SHP77 treated with DMSO at 0.1 percent for 48 hours (cell line): ENCODE data around the gene FGR.

Source experiments
- DNase-seq: peaks from one replicate; lab custom pipeline; 2025; lab: John Stamatoyannopoulos, UW

FGR gene

DNA sequence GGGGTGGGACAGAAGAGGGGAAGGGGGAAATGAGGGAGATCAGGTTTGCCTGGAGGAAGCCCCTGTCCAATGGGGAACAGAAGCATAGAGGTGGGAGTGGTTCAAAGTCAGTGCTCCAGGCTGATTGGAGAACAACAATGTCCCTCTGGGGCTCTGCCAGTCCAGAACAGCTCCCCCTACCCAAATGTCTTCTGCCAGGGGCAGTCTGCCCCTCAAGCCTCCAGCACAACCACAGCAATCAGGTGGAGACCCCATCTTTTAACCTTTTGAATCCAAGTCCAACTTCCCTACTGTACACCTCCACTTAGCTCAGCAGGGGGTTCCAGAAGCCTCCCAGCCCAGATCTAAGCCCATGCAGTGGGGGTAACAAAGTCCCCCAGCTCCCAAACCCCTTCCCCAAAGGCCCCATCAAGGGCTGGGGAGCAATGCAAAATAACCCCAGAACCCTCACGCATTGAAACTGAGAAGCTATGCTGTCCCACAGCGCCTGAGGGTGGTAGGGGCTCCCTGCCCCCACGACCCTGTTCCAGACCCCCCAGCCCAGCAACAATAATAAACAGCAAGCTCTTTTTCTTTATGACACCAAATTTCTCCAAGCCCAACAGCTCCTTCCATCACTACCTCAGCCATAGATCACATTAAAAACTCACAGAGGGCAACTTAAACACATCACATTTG is 34.3 kb downstream of the FGR start:
- DNase-seq: no peak

DNA sequence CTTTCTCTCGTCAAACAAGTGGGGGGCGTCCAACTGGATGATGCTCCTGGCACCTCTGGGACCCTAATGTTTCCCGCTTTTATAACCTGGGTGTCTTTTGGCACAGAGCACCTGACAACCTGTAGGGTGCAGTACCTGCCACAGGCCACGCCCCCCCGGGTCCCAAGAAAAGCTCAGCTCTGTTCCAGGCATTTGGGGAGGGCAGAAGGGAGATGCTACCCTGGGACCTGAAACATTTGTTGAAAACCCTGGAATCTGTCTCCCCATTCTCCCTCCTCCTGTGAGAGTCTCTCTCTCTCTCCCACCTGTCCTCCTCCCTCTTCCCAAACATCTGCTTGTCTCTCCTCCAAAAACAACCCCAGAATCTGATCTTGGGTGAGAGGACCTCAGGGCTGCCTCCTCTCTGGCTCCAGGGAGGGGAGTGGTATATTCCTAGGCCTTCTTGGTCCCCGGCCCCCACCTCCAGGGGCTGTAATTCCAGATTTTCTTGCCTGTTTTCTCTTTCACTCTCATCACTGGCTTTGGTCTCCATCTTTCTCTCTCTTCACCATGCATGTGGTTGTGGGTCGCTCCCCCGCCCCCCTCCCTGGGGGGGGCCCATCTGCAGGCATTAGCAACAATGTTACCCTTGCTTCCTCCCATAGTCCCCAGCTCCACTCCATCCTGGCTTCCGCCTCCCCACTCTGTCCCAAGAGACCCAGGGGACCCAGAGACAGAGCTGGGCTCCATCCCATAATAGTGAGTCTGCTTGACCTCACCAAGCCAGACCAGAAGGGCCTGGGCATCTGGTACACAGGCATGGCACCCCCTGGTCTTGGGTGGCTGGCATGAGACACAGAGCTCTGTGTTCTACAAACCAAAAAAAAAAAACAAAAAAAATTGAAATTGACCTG is 35.1 kb downstream of the FGR start:
- DNase-seq: no peak

DNA sequence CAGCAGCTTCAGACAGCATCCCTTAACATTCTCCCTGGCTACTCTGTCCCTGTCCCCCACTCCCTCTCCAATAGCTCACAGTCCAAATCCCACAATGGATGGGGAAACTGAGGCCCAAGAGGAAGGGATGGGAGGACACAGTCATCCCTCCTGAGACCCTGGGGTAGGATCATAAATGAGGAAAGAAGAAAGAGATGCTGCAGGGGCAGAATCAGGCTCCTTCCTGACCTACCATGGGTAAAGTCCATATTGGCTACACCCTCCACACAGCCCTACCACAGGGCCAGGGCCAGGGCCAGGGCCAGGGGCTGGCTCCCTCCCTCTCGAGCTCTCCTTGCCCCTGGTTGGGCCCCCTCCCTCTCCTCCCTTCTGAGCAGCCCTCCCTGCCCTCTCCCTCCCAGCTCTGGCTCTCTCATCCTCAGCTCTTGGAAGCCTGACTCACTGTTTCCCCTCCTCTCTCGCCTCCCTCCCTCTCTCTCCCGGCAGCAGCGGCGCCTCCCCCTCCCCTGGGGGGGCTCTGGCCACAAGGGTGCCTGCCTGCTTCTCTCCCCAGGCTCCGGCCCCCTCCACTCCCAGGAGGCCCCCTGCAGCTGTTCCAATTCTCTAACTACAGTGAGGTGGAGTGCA is 36.0 kb downstream of the FGR start:
- DNase-seq: no peak

DNA sequence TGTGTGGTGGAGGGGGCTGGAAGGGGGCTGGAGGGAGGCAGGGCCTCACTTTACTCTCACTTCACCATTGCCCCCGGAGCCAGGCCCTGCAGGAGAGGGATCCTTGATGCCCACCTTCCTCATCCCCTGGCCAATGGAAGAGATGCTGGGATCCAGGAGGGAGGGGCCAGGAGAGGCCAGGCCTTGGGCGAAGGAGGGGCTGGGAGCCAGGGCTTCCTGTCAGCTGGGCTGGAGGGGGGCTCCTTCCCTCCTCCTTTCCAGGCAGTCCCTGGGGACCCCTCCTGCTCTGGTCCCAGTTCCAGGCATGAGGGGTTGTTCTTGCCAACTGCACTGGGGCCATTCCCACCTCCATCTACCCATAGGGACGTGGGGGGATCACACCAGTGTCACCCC is 36.7 kb downstream of the FGR start:
- DNase-seq: no peak

DNA sequence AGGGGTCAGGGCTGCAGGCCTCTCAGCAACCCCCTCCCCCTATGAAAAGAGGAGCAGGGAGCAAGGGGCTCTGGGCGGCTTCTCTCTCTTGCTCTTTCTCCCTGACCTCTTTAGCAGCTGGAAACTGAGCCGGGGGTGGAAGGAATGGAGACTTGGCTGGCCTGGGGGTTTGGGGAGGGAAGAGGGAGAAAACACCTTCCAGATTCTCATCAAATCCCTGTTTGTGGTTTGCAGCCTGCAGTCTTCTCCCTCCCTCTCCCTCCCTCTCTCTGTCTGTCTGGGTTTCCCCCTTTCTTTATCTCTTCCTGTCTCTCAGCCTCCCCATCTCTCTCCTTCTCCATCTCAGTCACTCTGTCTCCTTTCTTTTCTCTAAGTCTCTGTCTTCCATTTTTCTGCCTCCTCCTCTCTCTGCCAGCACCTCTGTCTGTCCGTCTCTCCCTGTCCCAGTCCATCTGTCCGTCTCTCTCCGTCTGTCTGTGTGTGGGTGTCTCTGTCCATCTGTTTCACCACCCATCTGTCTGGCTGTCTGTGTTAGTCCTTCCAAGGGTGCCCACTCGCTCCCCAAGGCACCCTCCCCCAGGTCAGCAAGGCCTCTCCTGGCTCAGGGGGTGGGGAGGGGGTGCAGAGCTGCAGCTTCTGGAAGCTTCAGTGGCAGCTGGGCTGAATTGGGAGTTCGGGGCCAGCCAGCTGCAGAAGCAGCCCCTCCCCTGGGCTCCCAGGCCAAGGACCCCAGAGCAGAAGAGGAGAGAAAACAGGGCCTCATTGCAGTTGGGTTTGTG is 37.3 kb downstream of the FGR start:
- DNase-seq: no peak

DNA sequence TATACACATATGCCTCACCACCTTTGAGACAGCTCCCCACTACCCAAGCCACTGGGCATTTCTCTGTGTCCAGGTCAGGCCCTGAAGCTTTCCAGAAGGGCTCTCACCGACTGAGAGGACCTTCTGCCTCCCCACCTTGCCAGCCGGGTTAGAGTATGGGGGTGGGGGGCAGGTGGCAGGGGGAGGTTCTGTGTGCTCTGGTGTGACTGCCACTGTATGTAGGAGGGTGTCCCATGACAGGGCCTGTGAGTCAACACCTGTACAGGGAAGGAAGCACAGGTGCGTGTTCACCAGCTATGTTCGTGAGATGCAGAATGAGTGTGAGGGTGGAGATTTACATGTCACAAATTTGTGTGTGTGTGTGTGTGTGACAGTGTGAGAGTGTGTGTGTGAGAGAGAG is 38.0 kb downstream of the FGR start:
- DNase-seq: no peak

DNA sequence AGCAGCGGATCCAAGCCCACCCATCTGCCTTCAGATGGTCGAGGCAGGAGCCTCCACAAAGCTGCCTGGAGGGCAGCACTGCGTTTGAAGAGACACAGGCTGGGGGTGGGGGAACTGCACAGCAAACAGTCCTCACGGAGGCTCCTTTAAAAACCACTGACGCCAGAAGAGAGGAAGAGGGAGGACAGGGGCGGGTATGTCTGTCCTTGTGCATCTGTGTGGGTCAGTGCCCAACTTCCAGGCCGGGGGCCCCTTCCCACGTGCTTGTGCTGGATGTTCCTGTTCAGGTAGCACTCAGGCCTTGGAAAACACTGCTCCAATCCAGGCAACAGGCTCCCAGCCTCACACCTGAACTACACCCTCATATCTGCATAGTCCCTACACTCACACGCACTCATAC is 38.7 kb downstream of the FGR start:
- no peak for DNase-seq

DNA sequence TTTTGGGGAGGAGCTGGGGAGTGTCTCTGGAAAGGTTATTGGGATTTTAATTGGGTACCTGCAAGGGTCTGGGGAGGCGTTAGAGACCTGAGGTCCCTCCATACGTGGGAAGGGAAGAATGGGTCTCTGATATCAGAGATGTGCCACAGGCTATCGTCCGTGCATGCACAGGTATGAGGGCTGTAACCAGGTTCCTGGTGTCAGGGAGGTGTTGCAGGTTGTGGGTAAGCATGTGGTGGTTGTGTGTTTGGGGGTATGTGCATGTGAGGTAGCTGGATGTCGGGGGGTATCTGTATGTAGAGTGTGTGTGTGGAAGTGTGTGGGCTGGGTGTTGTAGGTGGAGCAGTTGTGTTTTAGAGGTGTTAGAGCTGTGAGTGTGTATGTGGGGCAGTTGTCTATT is 39.4 kb downstream of the FGR start:
- DNase-seq: no peak

DNA sequence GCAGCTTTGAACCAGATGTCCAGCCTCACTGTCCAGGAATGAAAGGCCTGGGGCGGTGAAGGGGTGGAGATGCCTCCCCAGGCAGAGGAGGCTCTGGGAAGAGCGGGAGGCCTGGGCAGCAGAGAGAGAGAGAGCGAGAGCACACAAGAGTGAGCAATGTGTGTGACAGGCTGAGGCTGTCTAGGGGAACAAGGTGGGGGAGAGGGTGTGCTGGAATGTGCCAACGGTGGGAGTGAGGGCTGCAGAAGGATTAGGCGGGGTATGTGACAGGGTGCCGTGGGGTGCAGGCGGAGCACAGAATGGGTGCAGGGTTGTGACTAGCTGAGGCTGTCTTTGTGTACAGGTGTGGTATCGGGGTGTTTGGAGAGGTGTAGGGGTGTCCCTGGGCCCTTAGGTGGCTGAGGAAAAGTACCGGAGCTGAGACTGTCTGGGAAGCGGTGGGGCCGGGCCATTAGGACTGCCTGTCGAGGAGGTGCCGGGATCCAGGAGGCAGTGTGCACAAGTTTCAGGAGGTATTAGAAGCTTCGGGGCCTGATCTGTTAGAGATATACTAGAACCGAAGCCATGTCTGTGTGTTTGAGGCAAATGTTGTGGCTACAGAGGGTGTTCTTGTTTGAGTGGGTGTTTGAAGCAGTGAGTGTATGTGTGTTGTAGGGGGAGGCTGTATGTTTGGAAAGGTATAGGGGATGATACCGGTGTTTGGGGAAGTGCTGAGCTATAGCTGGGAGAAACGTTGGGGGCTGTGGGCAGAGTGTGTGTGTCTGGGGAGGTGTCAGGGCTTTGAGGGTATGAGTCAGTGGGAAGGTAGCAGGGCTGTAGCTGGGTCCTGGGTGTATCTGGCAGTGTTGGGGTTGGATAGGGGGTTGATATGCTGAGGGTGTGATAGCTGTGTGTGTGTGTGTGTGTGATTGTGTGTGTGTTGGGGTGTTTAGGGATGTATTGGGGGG is 40.1 kb downstream of the FGR start:
- DNase-seq: no peak

DNA sequence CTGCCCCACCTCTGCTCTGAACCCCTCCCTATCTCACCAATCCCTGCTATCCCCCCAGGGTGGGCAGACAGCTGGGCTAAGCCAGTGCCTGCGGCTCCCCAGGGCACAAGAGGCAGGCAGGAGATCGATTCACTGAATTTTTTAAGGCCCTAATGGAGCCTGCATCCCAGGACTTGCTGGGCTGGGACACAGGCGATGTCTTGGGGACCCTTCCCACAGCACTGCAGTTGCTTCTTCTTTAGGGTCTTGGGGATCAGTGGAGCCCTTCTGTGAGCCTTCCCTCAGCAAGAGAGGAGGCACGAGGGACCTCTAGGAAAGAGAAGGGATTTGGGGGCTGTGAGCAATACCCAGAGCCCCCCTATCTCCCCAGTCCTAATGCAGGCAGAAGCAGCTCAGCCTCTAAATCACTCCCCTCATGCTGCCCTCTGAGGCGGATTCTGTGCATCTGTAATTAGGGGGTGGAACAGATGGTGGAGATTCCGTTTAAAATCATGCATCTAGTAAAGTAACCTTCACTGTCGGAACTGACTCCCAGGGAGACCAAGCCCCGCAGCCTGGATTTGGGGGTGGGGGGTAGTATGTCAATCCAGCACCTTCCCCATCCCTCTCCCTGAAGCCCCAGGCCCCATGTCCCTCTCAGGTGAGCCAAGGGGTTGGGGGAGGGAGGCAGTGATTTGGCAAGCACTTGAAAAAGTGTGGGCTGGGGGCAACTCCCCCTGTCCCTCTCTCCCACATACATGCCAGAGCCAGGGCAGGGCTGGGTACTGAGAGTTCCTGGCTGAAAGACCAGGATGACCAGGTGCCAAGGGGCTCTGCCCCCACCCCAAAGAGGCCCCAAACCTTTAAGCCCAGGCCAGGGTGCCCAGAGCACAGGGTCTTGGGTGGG is 41.1 kb downstream of the FGR start:
- no peak for DNase-seq

DNA sequence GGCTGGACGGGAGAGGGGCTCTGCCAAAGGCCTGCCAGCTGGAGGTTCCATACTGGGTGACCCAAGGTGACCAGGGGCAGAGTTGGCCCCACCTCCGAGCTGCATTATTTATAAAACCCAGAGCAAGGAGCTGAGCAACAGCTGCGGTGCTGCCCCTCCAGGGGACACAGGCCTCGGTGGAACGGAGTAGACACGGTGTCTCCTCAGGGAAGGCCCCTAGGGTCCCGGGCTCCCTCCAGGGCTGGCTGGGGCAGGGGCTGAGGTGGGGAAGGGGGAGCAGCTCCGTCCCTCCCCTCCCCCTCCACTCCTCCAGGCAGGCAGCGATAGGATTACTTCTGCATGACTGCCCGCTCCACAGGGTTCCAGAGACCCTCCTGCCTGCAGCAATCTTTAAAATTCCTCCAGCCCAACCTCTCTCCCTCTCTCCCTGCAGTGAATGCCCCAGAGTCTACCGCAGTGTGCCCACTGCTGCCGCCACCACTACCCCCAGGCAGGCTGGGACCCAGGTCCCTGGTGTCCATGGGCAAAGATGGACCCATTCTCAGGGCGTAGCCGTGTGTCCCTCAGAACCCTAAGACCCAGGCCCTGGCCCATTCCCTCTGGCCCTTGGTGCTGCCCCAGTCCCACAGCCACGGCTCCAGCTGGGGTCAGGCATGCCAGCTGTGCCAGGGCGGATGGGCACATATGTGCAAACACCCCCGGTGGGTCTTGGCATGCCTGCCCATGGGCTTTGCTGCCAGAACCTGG is 41.9 kb downstream of the FGR start:
- no peak for DNase-seq

DNA sequence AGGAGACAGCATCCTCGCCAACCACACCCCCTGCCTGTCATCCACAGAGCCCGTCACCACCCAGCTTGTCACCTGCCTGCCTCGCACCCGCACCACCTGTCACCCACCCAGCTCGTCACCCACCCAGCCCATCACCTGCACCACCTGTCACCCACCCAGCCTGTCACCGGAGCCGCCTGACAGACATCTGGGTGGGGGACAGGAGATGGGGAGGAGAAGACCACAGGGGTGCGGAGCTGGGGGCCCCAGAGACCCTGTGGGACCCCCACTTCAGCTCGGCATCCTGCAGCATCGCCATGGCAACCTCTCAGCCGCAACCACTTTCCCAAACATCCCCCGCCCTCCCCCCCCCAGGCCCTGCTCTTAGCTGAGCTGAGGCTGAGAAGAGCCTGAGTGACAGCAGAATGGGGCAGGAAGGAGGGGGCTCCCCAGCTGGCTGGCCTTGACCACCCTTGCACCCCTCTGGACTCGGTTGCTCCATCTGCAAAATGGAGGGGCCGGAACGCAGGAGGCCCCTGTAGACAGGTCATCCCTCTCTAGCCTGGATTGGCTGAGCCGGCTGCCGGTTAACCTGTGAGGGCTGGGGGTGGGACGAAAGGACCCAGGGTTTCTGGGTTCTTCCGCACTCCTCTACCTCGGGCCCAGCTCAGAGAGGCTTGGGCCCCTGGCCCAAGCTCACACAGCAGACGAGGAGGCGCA is 42.6 kb downstream of the FGR start:
- DNase-seq: no peak

DNA sequence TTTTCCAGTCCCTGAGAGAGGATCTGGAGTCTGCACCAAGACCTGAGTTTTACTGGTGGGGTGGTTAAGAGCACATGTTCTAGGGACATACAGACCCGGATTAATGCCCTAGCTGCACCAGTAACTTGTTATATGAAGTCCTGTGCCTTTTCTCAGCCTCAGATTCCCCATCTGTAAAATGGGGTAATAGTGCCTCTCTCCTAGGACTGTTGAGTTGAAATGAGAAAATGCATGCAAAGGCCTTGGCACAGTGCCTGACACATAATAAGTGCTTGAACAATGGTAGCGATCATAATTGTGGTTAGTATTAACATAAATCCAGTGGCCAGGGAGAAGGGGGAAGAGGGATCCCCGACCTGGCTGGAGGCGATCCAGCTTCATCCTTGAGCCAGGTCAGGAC is 43.4 kb downstream of the FGR start:
- DNase-seq: no peak

DNA sequence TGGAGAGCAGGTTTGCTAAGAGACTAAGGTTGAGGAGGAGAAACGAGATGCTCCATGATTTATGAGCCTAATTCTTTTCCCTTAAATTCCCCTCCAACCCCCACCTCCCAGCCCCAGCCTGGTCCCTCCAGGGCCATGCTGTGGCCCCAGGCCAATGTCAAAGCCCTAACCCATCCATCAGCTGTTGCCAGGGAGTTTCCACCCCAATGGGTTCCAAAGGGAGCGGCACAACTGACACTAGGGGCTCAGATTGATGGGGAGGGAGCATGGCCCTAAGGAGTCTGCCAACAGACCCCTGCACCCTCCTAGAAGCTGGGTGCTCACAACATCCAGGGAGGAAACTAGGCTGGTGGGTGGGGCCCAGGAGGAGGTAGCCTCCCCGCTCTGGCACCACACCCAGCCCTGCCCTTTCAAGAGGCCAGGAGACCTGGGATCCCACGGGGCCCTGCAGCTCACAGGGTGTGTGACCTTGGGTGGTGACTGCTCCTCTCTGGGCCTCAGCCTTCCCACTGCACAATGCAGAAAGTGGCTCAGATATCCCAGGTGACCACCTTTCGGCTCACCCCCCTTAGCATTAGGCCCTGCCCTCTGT is 44.0 kb downstream of the FGR start:
- DNase-seq: no peak

DNA sequence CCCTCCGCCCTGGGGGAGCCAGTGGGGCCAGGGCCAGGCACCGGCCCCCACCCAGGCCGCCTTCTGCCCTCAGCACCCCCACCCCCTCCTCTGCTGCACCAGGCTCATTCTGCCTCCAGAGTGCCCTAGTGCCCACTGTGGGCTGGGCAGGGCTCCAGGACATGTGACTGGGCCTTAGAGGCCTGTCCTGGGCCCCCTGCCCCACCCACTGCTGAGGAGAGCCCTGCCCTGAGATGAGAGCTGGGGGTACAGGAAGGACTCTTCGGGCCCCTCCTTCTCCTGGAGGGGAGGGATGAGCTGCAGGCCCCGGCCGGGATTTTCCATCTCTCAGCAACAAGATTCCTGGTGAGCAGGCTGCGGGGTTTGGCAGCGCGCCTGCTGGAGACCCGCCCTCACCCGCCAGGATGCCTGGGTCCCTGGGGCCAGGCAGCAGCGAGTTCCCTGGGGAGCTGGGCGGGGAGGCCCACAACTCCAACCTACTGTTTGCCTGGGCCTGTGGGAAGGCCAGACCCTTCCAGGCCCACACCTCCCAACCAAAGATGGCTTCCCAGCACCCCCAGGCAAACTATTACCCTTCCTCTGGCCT is 45.1 kb downstream of the FGR start:
- no peak for DNase-seq

DNA sequence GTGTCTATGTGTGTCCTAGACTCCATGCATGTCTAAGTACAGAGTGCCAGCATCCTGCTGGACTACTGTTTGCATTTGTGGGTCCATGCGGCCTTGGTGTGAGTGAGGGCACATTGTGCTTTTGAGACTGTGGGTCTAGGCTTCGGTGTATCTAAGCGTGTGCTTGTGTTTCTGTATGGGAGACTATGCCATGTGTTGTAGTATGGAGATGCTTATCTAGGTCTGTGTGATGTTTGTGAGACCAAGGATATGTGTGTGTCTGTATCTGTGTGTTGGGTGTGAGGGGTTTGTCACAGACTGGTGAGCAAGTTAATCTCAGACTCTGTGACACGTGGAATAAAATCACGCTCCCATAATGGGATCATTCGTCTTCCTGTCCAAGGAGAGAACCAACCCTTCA is 45.5 kb downstream of the FGR start:
- DNase-seq: no peak

DNA sequence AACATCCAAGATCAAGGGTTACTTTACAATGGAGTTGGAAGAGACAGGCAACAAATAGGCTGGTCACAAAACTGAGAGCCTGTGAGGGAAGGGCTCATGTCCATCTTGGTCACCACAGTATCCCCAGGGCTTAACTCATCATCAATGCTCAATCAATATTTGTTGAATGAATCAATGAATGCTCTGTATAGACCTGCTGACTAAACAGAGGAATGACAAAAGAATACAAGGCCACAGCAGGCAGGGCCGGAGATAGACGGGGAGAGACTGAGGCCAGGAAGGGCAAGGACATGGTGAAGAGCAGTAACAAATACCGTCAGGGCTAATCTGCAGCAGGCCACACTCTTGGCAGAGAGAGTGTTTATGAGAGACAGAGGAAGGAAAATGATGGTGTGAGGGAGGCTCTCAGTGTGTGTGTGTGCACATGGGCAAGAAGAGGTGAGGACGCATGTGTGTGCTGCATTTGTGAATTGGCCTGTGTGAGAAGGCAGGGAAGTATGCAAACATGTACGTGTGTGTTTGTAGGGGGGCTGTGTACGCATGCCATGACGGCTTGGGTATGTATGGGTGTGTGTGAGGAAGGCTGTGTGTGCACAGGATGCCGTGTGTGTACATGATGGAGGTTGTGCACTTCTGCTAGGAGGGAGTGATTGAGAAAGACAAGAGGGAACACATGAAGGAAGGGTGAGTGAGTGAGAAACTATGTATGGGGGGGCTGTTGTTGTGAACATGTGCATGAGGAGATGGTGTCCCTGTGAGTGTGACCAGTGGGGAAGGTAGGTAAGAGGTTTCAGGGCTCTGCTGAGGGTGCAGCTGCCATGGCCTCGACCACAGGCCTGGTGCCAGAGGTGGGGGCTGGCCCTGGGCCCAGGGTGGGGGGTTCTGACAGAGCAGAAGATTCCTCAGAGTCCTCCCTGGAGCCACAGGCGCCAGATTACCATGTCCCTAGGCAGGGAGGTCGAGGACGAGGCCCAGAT is 46.4 kb downstream of the FGR start:
- DNase-seq: no peak
